IPS-11a (cell line): ENCODE results near the gene JAK1.

Experiments used
- H3K4me3 ChIP-seq: one replicate; pipeline ENCODE4 v1.5.1; 2013; ENCODE audit warnings: low read depth, low read length, control low read depth

JAK1 gene

DNA sequence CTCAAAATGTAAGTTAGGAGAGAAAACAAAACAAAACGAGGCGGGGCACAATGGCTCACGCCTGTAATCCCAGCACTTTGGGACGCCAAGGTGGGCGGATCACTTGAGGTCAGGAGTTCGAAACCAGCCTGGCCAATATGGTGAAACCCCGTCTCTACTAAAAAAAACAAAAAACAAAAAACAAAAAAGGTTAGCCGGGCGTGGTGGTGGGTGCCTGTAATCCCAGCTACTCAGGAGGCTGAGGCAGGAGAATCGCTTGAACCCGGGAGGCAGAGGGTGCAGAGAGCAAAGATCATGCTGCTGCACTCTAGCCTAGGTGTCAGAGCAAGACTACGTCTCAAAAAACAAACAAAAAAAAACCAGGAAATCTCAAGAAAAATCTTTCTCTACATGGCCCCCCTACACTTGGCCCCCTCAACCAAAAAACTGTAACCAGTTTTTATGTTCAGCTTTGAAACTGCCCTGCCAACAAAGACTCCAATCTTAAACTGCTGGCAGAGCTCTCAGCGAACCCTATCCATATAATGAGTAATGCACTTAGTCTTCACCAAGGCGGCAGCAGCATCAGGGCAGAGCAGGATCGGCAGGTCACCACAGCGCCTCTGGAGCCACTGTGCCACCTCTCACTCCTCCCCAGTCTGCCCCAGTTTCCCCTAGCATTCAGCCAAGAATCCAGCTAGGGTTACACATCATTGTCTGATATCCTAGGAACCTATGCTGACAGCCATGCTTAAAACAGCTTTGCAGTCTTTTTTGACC is 71.7 kb downstream of the JAK1 start:
- no peak overlapping the region for H3K4me3 ChIP-seq

DNA sequence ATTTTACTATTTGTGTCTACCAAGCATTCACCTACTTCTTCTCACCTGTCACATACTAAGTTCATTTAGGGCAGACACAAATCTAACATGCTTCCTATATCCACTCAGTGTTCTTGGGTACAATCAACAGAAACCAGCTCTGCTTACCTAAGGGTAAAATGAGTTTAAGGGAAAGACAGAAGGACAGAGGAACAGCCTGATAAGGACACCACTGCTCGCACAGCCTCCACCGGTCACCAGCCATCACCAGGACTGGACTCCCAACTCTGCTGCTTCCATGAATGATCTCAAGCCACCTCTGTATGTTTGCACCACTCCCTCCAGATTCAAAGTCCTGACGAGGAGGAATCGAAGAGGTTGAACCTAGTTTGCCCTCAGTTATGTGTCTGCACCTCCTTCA is 72.4 kb downstream of the JAK1 start:
- H3K4me3 ChIP-seq: no peak overlapping the region

DNA sequence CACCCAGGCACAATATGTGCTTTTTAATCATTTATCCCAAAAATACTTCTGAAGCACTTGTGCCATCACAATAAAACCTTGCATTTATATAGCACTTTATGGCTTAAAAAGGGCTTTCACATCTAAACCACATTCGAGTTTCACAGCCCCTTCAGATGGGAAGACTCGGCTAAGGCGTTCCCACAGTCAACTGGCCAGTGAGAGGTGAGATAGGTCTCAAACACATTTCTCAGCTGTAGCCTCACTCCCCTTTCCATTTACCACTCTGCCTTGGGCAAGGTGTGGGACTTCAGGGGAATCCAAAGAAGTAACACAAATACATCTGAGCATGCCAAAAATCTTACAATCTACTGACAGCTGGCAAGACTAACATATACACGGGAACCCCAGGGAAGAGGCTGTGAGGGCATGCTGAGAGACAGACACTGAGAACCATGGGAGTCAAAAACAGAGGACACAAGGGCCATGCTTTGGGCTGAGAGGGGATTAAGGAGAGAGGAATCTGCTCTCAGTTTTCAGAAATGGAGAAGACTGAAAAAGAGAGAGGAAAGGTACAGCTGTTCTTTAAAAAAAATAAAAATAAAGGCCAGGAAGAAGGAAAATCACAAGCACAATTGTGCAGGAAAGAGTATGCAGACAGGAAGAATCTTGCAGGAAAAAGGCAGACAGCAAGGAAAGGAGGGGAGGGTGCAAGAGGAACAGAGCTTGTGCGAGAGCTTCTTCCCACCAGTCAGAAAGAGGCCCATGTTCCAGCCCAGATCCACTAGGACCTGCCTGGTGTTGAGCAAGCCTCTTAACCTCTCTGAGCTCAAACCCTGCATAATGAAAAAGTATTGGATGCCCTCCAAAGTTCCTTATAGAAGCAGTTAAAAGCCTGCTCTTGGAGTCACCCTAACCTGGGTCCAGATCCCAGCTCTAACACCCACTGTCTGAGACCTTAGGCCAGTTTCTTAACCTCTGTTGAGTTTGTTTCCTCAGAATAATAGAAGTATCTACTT is 73.5 kb downstream of the JAK1 start:
- H3K4me3 ChIP-seq: no peak overlapping the region

DNA sequence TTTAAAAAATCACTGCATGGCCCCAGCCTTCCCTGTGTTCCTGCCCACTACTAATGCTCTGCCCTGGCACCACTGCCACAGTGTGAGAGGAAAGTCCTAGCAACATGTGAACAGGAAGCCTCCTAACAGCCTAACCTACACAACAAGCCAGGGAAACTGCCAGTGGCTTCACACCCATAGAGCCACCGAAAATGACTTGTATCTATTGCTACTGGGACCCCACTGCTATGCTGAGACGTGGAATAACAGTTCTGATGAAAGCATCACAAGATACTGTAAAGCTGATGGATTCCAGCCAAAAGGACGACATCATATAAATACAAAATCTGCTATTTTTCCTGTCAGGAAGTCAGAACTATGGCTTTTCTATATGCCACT is 74.9 kb downstream of the JAK1 start:
- H3K4me3 ChIP-seq: no peak overlapping the region

DNA sequence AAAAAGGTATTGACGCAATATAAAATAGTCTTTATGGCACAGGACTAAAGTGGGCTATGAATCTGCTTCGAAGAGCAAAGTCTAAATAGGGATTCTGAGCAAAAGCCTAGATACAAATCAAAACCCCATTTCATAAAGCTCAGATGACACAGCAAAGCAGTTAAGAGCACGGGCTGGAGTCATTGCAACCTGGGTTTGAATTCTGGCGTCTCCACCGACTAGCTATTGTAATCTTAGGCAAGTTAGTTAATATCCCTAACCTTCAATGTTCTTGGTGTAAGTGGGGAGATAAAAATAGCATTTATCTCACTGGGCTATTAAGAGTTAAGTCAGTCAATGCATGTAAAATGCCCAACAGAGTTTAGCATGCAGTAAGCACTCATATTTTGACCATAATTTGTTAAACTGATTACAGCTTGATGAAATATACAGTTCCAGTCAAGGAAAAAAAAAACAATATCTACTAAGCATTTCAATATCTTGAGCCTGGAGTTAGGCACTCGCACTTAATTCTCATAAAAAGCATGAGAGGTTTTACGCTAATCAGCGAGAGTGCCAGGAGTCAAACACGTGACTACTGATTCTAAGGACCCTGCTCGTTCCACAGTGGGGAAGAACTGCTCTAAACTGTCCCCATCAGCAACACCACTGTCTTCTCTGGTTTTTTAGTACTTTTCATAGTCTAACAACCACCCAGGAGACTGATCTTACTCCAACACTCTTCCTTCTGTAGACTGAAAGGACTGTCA is 75.5 kb downstream of the JAK1 start:
- no peak overlapping the region for H3K4me3 ChIP-seq

DNA sequence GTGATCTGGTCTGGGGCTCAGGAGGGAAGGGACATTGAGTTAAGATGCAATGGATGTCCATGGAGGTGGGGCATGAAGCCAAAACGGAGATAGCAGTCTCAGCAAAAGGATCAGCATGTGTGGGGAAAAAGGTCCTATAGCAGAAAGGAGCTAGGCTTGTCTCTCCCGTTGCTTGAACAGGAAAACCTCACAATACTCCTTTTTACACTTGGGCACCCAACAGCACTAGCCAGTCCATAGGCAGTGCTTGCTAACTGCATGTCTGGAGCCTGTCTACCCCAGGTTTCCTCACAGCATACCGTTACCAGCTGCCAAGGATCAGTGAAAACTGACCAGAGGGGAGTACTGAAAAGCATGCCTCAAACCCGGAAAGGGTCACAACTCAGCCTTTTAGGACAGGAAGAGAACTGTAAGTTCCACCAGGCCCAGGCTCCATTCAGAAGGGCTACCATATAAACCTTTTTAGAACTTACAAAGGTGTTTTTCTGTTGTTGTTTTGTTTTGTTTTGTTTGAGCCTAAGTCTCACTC is 78.6 kb downstream of the JAK1 start:
- H3K4me3 ChIP-seq: no peak overlapping the region

DNA sequence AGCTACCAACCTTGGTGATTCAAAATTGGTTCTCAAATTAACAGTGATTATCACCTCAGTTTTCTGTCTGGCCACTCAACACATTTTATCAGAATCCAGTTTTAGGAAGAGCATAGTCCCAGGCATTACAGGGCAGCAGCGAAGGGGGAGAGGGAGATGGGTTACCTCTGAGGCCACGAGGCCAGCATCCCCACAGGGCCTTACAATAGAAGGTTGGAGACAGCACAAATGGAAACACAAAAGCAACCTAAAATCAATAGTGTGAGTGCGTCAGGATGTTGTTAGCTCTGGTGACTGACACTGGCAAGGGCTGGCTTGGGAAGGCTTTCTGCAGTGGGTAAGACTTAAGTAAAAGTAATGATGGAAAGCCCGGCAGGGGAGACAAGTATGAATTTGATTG is 79.5 kb downstream of the JAK1 start:
- no peak overlapping the region for H3K4me3 ChIP-seq

DNA sequence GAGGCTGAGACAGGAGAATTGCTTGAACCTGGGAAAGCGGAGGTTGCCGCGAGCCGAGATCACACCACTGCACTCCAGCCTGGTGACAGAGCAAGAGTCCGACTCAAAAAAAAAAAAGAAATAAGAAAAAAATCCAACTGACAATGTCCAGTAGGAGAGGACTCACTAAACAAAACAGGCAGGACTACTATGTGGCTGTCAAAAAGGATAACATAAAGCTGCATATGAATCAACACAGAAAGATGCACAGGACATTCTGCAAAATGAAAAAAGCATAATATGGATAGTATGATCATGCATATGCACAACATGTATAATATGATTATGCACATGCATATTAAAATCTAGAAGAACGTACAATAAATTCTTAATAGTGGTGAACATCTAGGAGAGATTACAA is 80.7 kb downstream of the JAK1 start:
- H3K4me3 ChIP-seq: no peak overlapping the region

DNA sequence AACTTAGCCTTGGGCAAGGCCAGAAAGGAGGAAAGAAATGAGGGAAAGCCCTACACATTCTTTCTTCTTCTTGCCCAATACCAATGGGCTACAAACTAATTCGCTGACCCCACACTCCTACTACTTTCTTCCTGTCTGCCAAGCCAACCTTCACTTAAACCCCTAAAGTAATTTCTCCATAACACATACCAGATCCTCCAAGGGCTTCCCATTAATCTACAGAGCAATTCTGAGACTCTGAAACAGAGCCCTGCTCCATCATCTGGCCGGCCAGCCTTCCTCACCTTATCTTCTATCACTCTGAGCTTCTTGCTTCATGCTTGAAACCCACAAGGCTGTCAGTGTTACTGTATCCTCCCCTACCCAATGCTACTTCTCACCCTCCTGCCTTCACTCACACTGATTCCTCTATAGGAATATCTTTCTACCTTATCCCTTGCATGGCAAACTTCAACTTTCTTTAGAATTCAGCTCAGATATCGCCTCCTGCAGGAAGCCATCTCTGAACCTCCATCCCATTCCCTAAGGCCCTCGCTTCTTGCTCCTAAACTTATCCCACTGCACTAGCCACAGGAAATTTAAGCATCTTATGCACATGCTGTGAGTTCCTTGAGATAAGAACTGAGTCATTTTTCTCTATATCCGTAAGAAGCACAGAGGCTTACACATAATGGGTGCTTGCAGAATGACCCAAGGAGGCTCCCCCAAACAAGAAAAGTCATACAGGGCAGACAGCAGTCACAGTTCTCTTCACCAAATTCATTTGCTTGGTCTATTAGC is 81.9 kb downstream of the JAK1 start:
- no peak overlapping the region for H3K4me3 ChIP-seq

DNA sequence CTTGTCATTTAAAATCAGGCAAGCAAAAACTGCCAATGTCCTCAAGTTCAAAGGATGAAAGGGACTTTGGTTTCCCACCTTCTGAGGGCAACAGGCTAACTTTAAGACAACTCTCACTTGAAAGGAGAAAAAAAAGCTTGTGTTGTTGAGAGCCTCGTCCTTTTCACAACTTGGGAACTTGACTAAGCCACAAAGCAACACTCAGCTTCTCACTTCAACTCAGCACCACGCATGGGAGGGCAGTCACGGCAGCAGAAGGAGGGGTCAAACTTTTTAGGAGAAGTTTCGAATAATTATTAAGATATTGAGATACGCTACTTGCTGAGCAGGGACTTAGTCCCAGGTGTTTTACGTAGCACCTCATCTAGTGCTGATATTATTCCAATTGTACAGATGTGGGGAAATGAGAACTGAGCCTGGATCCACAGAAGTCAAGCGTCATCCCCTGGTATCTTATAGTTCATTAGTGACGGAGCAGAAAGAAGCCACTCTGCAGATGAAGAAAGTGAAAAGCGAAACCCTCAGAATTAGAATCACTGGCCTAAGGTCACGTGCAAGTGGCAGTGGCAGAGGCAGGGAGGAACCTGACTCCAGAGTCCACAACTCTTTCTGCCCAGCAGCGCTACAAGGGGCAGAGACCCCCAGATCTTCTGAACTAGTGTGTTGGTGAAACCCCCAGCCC is 83.6 kb downstream of the JAK1 start:
- no peak overlapping the region for H3K4me3 ChIP-seq

DNA sequence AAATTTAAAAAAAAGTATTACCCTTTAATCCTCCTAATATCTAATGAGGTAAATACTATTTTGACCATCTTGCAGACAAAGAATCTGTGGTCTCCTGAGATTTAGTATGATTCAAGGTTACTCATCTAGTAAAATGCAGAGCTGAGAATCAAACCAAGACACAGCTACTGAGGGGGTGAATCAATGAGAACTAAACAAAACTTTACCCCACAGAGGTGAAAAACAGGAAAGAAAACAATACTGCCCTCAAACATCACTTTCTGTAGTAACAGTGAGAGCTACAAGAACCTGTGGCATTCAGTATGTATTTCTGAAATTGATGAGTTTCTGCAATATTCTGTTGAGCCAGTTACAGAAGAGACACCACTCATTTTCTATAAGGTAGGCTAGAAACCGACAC is 85.1 kb downstream of the JAK1 start:
- H3K4me3 ChIP-seq: no peak overlapping the region

DNA sequence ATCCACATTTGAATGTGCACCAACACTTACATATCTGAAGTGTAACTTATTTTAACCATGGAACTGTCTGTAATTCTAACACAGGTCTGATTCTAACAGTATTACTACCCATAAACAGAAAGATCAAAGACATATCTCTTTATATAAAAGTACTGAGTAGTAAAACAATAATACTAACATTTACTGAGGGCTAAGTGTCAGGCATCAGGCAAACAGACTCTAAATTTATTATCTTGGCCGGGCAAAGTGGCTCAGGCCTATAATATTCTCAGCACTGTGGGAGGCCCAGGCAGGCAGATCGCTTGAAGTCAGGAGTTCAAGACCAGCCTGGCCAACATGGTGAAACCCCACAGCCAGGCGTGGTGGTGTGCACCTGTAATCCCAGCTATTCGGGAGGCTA is 85.9 kb downstream of the JAK1 start:
- no peak overlapping the region for H3K4me3 ChIP-seq

DNA sequence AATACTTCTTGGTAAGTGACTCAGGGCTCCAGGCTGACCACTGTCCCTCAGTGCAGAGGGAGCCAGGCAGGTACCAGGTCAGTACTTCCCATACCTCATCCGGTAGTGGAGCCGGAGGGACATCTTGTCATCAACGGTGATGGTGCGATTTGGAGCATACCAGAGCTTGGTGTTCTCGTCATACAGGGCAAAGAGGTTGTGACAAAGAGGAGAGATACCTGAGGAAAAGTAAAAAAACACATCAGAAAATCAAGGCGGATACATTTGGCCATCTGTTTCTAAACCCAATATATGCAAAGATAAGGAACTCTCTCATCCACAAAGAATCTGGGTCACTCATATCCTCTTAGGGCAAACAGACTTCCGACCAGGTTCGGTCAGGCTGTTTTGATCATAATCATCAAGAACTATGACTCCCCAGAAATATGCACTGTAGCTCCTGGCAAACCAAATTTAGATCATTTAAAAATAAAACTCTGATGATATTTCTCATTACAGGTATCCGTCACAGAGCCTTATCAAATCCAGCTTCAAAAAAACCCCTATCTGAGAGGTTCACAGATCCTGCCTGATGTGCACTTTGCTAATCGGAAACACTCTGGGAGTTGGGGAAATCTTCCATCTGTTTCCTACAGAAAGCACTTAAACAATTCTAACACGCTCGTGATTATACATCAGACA is 87.3 kb downstream of the JAK1 start:
- H3K4me3 ChIP-seq: no peak overlapping the region

DNA sequence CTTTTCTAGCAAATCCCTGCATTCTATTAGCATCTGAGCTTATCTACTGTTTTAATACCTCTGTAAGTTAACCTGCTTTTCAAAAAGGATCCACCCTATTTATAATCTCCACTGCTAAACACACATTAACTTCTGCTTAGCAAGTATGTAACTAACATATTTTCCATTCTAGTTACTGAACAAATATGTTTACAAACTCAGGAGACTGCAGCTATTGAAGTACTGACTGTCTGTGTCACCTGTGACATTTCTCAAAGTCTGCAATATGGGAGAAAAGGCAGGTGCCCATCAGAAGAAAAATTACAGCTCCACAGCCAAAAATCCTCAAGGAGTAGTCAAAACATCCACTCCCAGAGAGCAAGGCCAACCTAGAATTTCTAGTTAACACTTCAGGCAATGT is 88.3 kb downstream of the JAK1 start:
- no peak overlapping the region for H3K4me3 ChIP-seq

DNA sequence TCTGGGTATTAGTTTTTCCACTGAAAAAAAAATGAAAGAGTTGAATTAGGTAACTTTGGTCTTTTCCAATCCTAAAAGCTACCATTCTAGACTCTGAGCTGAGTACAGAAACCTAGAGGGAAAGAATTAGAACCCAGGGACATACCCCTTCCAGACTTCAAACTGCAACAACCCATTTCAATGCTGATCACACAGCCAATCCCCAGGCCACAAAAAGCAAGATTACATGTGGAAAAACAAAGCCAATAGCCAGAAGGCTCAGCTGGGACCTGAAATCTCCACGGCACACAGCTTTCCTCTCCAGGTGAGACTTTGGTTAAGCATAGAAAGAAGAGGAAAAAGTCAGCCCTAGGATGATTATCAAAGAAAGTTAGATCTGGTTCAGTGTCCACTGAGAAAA is 88.8 kb downstream of the JAK1 start:
- no peak overlapping the region for H3K4me3 ChIP-seq

DNA sequence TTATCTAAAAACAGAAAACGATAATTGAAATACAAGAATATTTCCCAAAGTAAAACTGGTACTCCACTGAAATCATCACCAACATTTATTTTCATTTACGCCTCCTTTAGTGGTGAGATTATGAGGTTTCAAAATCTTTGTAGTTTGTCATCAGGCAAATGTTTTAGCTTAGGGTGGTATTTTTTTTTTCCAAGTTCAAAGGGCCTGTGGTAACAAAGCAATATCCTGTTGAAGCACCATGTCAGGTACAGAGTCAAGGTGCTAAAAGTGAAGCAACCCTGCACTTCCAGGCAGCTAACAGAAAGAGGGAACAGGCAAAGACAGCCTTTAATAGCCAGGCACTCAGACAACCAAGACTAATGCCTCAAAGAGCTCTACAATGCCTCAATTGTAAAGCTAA is 89.2 kb downstream of the JAK1 start:
- H3K4me3 ChIP-seq: no peak overlapping the region

DNA sequence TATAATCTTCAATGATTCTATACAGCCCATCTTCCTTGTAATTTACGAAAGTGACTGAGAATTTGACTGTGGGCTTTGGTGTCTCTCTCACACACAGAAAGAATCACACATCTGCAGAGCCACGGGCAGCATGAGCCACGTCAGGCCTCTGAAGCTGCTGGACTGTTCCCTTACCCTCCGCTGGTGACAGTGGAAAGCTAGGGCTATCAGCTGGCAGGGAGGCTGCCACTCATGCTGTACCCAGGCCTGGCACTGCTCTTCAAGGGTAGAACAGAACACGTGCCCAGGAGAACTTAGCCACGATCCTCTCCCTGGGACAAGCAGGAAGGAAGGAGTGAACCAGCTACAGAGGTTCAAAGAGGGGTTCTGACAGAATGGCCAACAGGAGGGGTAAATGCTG is 90.7 kb downstream of the JAK1 start:
- H3K4me3 ChIP-seq: no peak overlapping the region

DNA sequence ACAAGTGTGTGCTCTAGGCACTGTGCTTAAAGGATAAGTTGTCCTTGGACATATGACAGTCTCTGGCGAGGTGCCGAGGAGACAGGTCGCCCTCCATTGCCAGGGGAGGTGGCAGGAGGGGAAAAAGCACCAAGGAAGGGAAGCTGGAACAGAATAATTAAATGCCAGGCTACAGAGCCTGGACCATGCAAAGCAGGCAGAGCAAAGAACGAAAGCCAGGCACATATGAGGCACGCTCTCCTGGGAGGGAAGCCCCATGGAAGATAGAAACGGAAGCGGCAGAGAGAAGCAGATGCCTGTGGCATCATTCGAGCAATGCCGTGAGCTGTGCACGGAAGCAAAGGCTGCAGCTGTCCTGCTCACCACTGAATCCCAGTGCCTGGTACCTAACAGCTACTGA is 91.2 kb downstream of the JAK1 start:
- no peak overlapping the region for H3K4me3 ChIP-seq

DNA sequence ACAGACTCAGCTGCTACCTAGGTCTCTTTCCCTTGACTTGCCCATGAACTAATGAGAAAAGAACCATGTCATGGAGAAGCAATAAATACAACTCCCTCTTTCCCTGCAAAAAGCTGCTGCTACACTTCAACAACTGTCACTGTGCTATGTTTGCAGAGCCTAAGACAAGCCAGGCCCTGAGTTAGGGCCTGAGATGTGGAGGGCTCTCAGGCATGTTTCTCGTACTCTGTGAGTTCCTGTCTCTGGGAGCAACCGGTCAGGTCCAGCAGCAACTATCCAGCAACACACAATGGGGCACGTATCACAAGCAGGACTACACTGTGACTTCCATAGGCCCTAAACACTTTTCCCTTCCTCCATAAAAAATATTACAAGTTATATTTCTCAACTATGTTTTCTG is 91.7 kb downstream of the JAK1 start:
- H3K4me3 ChIP-seq: no peak overlapping the region
